Adipocyte (in vitro differentiated cells): ENCODE data around the gene KCNH2.

Experiments used
- DNase-seq: peaks from one replicate; pipeline ENCODE4 v3.0.0-alpha.2; 2015; ENCODE audit warnings: low read depth
- H3K27me3 ChIP-seq: replicated peaks from 2 replicates; pipeline ENCODE4 v1.7.0; 2013; ENCODE audit warnings: mild to moderate bottlenecking, low read length, moderate library complexity; ENCODE audit not compliant: control insufficient read depth, insufficient read depth
- H3K36me3 ChIP-seq: 2 replicates; pipeline ENCODE4 v1.7.0; 2013; ENCODE audit warnings: low read length, mild to moderate bottlenecking, moderate library complexity; ENCODE audit not compliant: control insufficient read depth, insufficient read depth, severe bottlenecking
- H3K4me1 ChIP-seq: 2 replicates; pipeline ENCODE4 v1.7.0; 2013; ENCODE audit warnings: mild to moderate bottlenecking, low read length, moderate library complexity; ENCODE audit not compliant: control insufficient read depth, insufficient read depth
- H3K4me3 ChIP-seq: 2 replicates; pipeline ENCODE4 v1.7.0; 2013; ENCODE audit warnings: mild to moderate bottlenecking, low read length, moderate library complexity
- H3K9ac ChIP-seq: 2 replicates; pipeline ENCODE4 v1.7.0; 2013; ENCODE audit warnings: mild to moderate bottlenecking, low read length, moderate library complexity
- H3K9me3 ChIP-seq: 2 replicates; pipeline ENCODE4 v1.7.0; 2013; ENCODE audit warnings: mild to moderate bottlenecking, low read length, moderate library complexity; ENCODE audit not compliant: control insufficient read depth

Gene KCNH2

DNA sequence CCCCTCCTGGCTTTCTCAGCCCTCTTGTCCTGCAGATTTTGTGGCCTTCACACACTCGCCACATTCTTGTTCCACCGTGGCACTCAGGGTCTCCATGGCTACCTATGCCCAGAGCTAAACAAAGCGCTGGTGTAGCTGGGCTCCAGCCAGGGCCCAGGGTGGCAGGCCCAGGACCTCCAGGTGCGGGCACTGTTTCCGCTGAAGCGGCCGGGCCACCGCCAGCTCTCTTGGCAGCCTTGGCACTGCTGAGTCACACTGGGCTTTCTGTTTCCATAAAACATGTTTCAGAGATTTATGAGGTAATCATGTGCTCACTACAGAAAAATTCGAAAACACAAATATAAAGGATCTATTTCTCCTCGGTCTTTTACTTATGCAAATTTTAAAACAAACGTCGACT lies 74.5 kb downstream of the KCNH2 start:
- Histone ChIP-seq H3K36me3 (no peaks in the 10 kb centered on the region), H3K4me3 (no peak overlapping the region), H3K4me1 (no peaks in the 10 kb centered on the region), H3K9ac (no peak overlapping the region), H3K9me3 (no peaks in the 10 kb centered on the region), H3K27me3 (peaks cover 59% of the 10 kb centered on the region)
- peak; percentile 4 for DNase-seq

DNA sequence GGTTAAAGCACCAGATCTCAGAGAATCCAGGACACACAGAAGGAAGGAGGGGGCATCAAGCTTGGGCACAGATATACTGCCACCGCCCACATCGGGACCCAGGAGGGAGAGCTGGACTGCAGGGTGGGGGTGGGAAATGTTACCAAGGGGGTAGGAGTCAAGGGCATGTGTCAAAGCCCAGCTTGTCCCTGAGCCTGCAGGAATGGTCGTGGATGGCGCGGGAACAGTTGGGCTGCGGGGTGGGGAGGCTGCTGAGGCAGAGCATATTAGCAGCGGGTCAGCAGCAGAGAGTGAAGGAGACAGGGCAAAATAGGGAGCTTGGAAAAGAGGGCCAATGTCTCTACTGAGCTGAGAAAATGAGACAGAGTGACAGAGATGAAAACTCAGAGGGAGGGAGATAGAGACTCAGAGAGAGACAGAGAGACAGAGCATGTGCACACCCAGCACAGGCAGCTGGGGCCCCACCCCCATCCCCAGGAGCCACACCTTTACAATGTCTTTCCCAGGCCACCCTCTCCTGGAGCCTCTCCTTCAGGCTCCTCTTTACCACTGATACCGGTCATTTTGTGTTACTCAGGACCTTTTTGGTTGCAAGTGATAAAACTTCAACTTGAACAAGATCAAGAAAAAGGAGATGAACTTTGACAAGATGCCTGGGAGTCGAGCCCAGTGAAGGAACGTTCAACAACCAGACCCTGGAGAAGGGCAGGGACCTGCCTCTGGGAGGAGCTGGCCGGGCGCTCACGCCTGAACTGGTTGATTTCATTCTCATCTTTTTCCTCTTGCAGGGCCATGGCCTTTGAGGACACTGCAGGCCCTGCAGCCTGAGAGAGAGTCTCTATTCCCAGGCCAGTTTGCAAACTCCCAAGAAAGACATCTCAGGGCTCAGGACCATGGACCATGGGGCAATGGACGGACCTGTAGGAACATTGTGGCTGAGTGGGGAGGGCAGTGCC lies 75.8 kb downstream of the KCNH2 start:
- Histone ChIP-seq H3K36me3 (no peaks in the 10 kb centered on the region), H3K27me3 (peaks cover 66% of the 10 kb centered on the region), H3K4me3 (no peak overlapping the region), H3K9ac (no peak overlapping the region), H3K4me1 (peaks cover 4% of the 10 kb centered on the region), H3K9me3 (no peaks in the 10 kb centered on the region)
- no peak for DNase-seq

DNA sequence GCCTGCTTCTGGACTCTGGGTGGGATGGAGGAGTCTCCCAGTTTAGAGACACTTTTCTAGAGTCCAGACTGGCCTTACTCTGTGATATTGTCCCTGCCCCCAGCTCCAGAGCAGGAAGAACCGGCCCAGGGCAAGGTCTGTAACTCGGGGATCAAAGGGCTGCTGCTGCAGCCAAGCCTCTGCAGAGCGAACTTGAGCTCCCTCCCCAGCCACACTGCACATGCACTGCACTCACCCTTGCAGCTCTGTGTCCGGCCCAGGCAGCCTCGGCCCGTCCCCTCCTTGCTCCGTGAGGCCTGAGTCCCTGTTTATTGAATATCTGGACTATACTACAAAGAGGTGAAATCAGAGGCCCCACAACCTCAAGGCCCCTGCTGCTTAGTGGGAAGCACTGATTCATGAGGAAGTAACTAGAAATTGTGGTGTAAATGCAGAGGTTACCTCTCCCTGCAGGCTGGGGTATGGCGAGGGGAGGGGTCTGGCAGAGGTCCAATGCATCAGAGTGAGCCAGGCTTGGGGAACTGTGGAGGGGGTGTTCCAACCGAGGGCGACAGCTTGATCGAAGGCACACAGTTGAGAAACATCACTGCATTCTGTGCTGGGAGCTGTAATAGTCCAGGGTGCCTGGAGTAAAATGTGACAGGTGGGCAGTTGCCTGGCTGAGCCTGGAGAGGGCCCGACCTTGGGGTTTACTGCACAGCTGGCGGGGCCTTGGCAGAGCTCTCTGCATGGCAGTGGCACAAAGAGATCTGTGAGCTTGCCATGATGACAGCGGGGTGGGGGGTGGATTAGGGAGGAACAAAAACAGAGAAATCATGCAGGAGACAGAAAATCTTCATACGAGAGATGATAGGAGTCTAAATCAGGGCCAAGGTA lies 76.7 kb downstream of the KCNH2 start:
- no peak for DNase-seq
- Histone ChIP-seq H3K9ac (no peak overlapping the region), H3K36me3 (no peaks in the 10 kb centered on the region), H3K9me3 (no peaks in the 10 kb centered on the region), H3K27me3 (peaks cover 66% of the 10 kb centered on the region), H3K4me3 (no peak overlapping the region), H3K4me1 (peaks cover 4% of the 10 kb centered on the region)

DNA sequence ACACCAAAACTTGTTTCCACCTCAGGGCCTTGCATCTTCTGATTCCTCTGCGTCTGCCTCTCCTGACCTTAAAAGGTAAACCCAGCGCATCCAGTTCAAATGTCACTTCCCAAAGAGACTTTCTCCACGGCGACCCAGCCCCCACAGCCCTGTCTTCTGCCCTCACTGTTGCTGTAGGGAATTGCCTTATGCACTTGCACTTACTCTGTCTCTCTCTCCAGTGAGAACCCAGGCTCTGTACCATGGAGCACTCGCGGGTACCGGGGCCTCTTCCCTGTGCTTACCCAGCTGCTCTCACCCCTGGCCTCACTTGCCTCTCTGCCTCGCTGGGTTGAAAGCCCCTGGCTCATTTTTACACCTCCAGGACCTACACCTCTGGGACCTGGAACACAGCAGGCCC lies 77.4 kb downstream of the KCNH2 start:
- Histone ChIP-seq H3K9ac (no peak overlapping the region), H3K4me1 (peaks cover 4% of the 10 kb centered on the region), H3K4me3 (no peak overlapping the region), H3K36me3 (no peaks in the 10 kb centered on the region), H3K27me3 (peaks cover 67% of the 10 kb centered on the region), H3K9me3 (no peaks in the 10 kb centered on the region)
- DNase-seq = no peak

DNA sequence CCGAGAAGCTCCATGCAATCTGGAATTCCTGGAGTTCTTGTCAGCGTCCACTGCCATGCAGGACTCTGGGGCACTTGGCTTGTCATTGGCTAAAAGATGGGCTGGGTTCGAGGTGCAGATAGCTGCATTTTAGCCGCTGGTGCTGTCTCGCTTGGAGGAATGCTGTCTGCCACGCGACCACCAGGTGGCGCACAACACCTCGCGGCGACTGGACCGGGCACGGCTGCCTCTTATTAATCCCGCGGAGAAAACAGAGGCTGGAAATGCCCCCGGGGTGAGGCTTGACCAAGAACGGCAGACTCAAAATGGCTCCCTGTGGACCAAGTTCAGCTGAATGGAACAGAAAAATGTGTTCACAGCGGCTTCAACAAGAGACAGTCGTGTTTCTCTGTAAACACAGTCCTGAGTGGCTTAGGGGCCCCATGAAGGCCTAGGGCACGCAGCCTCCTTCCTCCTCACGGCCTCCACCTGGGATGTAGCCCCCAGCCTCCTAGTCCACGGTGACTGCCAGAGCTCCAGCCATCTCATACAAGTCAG lies 79.6 kb downstream of the KCNH2 start:
- H3K9ac ChIP-seq = no peak overlapping the region
- H3K4me1 ChIP-seq = peaks cover 4% of the 10 kb centered on the region
- H3K4me3 ChIP-seq = no peak overlapping the region
- DNase-seq = peak; percentile 86
- H3K9me3 ChIP-seq = peaks cover 7% of the 10 kb centered on the region
- no peaks in the 10 kb centered on the region for H3K36me3 ChIP-seq
- H3K27me3 ChIP-seq = peaks cover 66% of the 10 kb centered on the region

DNA sequence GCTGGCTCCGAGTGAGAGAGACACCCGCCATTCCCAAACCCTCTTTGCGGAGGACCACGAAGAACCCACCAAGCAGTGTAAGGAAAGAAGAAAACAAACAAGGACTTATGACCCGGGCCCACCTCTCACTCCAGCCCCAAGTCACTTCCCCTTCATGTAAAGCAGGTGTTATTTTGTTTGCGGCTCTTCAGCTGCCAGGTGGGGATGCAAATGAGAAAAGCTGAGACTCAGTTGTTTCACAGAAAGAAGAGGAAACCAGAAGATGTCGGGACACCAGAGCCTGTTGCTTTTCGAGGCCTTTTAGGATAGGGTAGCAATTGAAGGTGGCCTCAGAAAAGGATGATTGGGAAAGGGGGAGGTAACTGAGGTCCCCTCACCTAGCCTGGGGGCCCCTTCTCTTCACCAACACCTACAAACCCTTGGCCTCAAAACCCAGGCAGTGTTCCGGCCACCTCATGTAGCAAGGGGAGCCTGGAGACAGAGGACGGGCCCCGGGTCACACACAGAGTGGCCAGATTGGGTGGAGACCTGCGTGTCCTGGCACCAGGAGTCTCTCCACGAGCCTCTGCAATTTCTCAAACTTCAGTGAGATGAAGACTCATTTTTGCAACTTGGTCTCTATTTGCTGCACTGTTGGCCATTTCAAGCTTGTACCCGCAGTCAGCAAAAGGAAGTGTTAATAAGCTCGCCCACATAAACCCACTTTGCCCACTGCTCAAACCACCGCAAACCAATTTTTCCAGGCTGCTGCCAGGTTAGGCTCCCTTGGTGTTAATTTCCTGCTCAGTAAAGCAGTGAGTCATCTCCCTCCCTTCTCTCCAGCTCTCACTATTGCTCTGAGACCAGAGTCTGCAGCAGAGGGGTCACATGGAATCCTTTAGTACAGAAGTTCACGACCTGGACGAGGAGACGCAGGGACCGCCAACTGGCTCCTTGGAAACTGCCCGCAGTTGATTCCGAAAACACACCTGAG lies 80.3 kb downstream of the KCNH2 start:
- no peak for DNase-seq
- Histone ChIP-seq H3K4me1 (peaks cover 4% of the 10 kb centered on the region), H3K36me3 (no peaks in the 10 kb centered on the region), H3K9ac (no peak overlapping the region), H3K27me3 (peaks cover 66% of the 10 kb centered on the region), H3K4me3 (no peak overlapping the region), H3K9me3 (peaks cover 13% of the 10 kb centered on the region)

DNA sequence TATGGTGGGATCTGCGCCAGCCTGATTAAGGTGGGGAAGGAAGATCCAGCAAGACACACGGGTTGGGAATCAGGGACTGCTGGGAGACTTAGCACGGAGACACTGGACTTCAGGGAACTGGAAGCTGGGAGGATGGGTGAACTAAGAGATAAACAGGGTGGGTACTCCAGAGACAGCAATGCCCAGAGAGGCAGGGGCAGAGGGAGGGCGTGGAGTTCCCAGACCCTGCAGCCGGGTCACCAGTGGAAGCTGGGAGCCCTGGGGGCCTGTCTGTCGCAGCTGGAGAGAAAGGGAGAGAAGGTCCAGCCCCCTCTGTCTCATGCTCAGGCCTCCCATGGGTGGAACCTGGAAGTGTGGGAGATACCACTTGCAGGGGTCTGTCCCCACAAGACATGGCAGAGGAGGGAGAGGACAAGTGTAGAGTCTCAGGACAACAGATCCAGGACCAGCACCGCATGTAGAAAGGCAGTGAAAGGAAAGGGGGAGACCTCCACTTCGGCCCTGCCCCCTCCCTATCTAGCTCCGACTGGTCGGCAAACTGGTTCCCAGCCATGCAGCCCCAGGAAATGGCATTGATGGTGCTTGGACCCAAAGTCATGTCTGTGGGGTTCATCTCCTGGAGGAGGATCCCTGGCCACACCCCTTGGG lies 81.4 kb downstream of the KCNH2 start:
- Histone ChIP-seq H3K27me3 (peaks cover 64% of the 10 kb centered on the region), H3K36me3 (no peaks in the 10 kb centered on the region), H3K4me3 (no peak overlapping the region), H3K4me1 (peaks cover 4% of the 10 kb centered on the region), H3K9ac (no peak overlapping the region), H3K9me3 (peaks cover 13% of the 10 kb centered on the region)
- DNase-seq = no peak

DNA sequence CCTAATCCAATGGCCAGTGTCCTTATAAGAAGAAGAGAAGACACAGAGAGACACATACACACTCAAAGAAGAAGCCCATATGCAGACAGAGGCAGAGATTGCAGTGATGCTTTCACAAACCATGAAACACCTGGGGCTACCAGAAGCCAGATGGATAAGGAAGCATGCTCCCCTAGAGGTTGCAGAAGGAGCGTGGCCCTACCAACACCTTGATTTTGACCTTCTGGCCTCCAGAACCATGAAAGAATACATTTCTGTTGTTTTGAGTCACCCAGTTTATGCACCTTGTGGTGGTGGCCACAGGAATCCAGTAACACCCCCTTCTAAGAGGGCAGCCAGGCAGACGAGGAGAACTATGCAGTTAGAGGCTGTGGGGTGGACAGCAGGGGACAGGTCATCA lies 82.3 kb downstream of the KCNH2 start:
- Histone ChIP-seq H3K27me3 (peaks cover 57% of the 10 kb centered on the region), H3K4me3 (no peak overlapping the region), H3K36me3 (no peaks in the 10 kb centered on the region), H3K4me1 (peaks cover 4% of the 10 kb centered on the region), H3K9me3 (peaks cover 13% of the 10 kb centered on the region), H3K9ac (no peak overlapping the region)
- DNase-seq = no peak
